GM10266 (cell line): ENCODE measurements around the gene ASPDH.

ENCODE experiments used
- DNase-seq: peaks from one replicate; pipeline ENCODE4 v3.0.0; 2012; ENCODE audit errors: extremely low spot score
- CTCF ChIP-seq: IDR thresholded peaks from 2 replicates; pipeline ENCODE4 v1.5.1; 2012; ENCODE audit warnings: mild to moderate bottlenecking, low read depth; ENCODE audit not compliant: control insufficient read depth, insufficient read depth; ENCODE audit errors: missing control alignments

Gene ASPDH

GRCh38 chr19:50507376-50507775, 6.3 kb downstream of the ASPDH start:
- no peak for DNase-seq
- TF ChIP-seq CTCF, result no peak

DNA sequence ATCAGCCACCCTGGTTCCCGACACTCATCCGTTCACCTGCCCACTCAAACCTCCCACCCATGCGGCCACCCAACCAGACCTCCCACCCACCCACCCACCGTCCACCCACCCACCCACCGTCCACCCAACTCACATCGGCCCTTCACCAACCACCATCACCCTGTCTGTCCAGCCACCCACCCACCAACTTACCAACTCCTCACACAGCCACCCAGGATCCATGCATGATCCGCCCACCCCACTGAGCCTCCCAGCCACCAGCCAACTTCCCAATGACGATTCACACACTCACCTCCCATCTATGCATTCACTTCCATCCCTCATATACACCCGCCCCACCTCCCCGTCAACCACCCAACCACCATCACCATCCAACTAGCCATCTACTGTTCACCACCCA, 7.0 kb downstream of the ASPDH start:
- no peak for DNase-seq
- TF ChIP-seq CTCF, result no peak

- TF ChIP-seq CTCF, result no peak
- DNase-seq, result no peak
Observed at GRCh38 chr19:50505856-50506611, 7.7 kb downstream of the ASPDH start.

DNA sequence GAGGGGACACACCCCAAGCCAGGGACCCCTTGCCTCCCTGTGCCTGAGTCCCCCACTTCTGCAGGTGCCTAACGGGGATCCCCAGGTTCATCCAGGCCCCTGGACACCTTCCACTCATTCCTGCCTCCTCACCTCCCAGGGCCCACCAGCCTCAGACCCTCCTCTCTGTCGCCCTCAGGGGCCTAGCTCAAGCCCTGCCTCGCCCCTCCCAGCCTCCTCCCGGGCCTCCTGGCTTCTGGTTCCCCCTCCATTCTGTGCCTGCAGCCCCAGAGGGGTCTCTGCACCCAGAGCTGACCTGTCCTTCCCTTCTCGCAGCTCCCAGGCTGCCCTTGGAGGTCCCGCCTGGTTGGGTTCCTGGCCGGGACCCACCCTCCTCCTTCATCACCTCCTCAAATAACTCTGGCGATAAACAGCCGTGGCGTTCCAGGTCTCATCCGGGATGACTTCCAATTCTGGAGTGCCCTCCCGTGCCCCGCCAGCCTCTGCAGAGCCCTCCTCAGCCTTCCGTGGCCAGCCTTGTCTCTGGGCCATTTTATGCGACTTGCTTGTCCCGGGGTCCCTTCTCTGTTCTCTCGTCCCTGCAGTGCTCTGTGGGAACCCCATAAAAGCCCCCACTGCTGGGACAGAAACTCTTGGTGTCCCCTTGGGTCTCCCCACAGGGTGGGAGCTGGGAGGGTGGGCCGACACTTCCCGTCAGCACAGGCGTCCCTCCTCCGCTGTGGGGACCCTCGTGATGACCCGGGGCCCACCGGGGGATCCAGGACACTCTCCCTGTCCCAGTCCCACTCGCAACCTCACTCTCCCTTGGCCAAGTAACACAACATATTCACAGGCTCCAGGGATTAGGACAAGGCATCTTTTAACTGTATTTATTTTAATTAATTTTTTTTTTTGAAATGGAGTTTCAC, 11.9 kb downstream of the ASPDH start:
- TF ChIP-seq CTCF, result no peak
- DNase-seq, result no peak

GRCh38 chr19:50501186-50501567, 12.5 kb downstream of the ASPDH start:
- no peak for TF ChIP-seq CTCF
- DNase-seq, result no peak

DNA sequence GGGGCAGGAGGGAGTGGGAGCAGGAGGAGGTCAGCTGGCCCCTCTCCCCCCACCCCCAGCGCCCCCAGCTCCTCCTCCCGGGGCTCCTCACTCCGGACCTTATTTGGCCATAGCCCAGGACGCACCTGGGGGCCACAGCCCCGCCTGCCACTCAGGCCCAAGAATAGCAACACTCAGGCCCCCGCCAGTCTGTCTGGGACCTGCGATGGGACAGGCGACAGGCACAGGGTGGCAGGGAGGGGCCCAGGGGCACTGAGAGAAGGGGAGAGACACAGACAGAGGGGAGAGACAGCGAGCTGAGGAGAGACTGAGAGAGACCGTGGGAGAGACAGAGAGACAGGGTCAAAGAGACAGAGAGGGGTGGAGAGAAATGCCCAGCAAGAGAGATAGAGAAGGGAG, 13.0 kb downstream of the ASPDH start:
- DNase-seq, result no peak
- no peak for TF ChIP-seq CTCF
